Erythroblast (primary cell): ENCODE data around the gene BTBD6.

ENCODE experiments used
- GATA1 ChIP-seq: IDR thresholded peaks from 2 replicates; pipeline ENCODE4 v1.6.1; 2011; ENCODE audit warnings: low read depth, mild to moderate bottlenecking, control low read depth, low read length, moderate library complexity
- POLR2A ChIP-seq: IDR thresholded peaks from 2 replicates; pipeline ENCODE4 v1.6.1; 2011; ENCODE audit warnings: mild to moderate bottlenecking, low read length

GRCh38 chr14:105275267-105275946 is 27.1 kb downstream of the BTBD6 start:
- TF ChIP-seq POLR2A (no peak), GATA1 (no peak)
